DND-41 (cell line): ENCODE results near the gene AFF2.

Experiments used
- ATAC-seq: fragments of 200-7000 bp; cut with Tn5 transposase; 3 replicates; pipeline ENCODE4 v1.9.1; 2021; ENCODE audit warnings: low read depth; ENCODE audit not compliant: insufficient read depth
- DNase-seq: peaks from one replicate; pipeline ENCODE4 v3.0.0-alpha.2; 2020
- H2AFZ ChIP-seq: 2 replicates; pipeline ENCODE4 v1.6.0; 2012; ENCODE audit warnings: low read depth, low read length
- H3K27ac ChIP-seq: 2 replicates; pipeline ENCODE4 v1.5.1; 2012; ENCODE audit warnings: low read length, inconsistent platforms
- H3K27me3 ChIP-seq: fragments of 200-600 bp; sonication (generic); 2 replicates; pipeline ENCODE4 v1.6.0; 2012; ENCODE audit warnings: low read length, mild to moderate bottlenecking, inconsistent platforms; ENCODE audit not compliant: insufficient read depth, poor library complexity
- H3K36me3 ChIP-seq: 2 replicates; pipeline ENCODE4 v1.5.1; 2012; ENCODE audit warnings: low read length, inconsistent platforms; ENCODE audit not compliant: insufficient read depth
- H3K4me1 ChIP-seq: 2 replicates; pipeline ENCODE4 v1.5.1; 2012; ENCODE audit warnings: mild to moderate bottlenecking, low read length; ENCODE audit not compliant: insufficient read depth
- H3K4me2 ChIP-seq: 2 replicates; pipeline ENCODE4 v1.6.0; 2012; ENCODE audit warnings: mild to moderate bottlenecking, moderate library complexity, low read length, inconsistent platforms; ENCODE audit not compliant: insufficient read depth
- H3K4me3 ChIP-seq, 2 experiments: fragments of 200-600 bp in 1 of 2; shearing (Covaris generic) in 1 of 2; 2 replicates each; pipeline ENCODE4 v1.5.1; 2012 to 2016; ENCODE audit warnings: inconsistent platforms in 2 of 2, low read length in 2 of 2, mild to moderate bottlenecking in 2 of 2, low read depth in 1 of 2, moderate library complexity in 1 of 2
- H3K79me2 ChIP-seq: 2 replicates; pipeline ENCODE4 v1.6.0; 2012; ENCODE audit warnings: low read length, inconsistent platforms; ENCODE audit not compliant: insufficient read depth
- H3K9ac ChIP-seq: 2 replicates; pipeline ENCODE4 v1.6.0; 2012; ENCODE audit warnings: low read depth, mild to moderate bottlenecking, inconsistent platforms, low read length, moderate library complexity
- H3K9me3 ChIP-seq: 2 replicates; pipeline ENCODE4 v1.5.1; 2012; ENCODE audit warnings: low read length, moderate library complexity, mild to moderate bottlenecking, inconsistent platforms; ENCODE audit not compliant: insufficient read depth, severe bottlenecking
- H4K20me1 ChIP-seq: 2 replicates; pipeline ENCODE4 v1.6.0; 2012; ENCODE audit warnings: low read length; ENCODE audit not compliant: insufficient read depth
- EZH2 ChIP-seq: IDR thresholded peaks from 3 replicates; pipeline ENCODE4 v1.6.1; 2012; ENCODE audit warnings: borderline replicate concordance, low read depth, mild to moderate bottlenecking, moderate library complexity, low read length, inconsistent platforms; ENCODE audit not compliant: severe bottlenecking
- TF ChIP-seq, protein P1 (sequence below): IDR thresholded peaks from 2 replicates; pipeline ENCODE4 v1.5.1; 2012; ENCODE audit warnings: borderline replicate concordance, low read length, moderate library complexity, mild to moderate bottlenecking; ENCODE audit not compliant: poor library complexity, severe bottlenecking; ENCODE audit errors: extremely low read depth

Gene AFF2

DNA sequence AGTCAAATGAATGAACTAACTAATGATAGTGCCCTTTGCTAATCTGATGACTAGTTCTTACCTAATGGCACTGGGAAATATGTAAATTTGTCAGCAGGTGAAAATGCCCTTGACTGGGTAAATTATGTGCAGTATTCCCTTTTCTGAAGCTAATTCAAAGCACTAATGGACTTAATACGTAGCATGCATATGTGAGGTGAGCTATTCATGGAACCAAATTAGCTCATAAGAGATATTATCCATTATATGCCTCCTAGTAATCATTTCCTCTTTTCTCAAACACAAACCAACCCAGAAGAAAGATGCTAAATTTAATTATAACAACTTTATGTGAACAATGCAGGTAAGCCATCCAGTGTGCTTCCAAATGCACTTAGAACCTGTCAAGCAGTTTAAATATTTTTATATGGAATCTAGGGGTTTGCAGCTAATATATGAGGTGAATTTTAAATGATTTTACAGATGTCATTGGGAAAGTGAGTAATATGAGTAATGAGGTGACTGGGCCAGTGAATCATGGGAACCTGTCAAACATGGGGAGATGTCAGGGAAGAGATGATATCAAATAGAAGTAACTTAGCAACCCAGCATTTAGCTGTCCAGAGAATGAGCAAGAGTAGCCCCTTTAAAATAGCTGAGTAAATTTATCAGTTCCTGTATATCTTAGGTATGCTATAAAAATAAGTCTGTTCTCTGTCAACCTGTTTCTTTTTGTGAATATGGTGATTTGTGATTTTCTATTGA, 315.0 kb downstream of the AFF2 start:
- no peaks in the 10 kb centered on the region for H3K4me1 ChIP-seq
- no peak overlapping the region for H3K4me2 ChIP-seq
- TF ChIP-seq, protein P1, sequence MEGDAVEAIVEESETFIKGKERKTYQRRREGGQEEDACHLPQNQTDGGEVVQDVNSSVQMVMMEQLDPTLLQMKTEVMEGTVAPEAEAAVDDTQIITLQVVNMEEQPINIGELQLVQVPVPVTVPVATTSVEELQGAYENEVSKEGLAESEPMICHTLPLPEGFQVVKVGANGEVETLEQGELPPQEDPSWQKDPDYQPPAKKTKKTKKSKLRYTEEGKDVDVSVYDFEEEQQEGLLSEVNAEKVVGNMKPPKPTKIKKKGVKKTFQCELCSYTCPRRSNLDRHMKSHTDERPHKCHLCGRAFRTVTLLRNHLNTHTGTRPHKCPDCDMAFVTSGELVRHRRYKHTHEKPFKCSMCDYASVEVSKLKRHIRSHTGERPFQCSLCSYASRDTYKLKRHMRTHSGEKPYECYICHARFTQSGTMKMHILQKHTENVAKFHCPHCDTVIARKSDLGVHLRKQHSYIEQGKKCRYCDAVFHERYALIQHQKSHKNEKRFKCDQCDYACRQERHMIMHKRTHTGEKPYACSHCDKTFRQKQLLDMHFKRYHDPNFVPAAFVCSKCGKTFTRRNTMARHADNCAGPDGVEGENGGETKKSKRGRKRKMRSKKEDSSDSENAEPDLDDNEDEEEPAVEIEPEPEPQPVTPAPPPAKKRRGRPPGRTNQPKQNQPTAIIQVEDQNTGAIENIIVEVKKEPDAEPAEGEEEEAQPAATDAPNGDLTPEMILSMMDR = no peak
- TF ChIP-seq EZH2 = no peak
- H3K9ac ChIP-seq = no peak overlapping the region
- no peaks in the 10 kb centered on the region for H3K79me2 ChIP-seq
- no peaks in the 10 kb centered on the region for H4K20me1 ChIP-seq
- no peak for DNase-seq
- H3K4me3 ChIP-seq = no peak overlapping the region
- H3K27me3 ChIP-seq = no peaks in the 10 kb centered on the region
- no peak overlapping the region for H3K27ac ChIP-seq
- no peak overlapping the region for H2AFZ ChIP-seq
- H3K9me3 ChIP-seq = no peaks in the 10 kb centered on the region
- no peak for ATAC-seq
- no peaks in the 10 kb centered on the region; the same call in 1 of the 2 replicates for H3K36me3 ChIP-seq

DNA sequence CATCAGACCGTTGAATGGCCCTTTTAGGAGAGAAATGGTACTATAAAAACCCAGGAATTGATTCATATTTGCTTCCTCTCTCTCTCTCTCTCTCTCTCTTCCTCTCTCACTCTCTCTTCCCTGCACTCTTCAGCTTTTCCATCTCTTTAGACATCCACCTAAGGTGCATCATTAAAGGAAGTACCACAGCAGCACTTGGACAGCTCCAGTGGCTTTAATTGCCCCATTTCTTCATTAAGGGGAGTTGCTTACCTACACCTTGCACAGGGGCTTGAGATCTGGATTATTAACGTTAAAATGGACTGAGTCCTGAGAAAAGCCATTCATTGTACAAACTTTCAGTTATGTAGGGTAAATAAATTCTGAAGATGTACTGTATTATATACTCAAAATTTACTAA, 323.6 kb downstream of the AFF2 start:
- H3K79me2 ChIP-seq = no peaks in the 10 kb centered on the region
- no peak for DNase-seq
- no peaks in the 10 kb centered on the region for H4K20me1 ChIP-seq
- ATAC-seq = no peak
- TF ChIP-seq EZH2 = no peak
- H3K9ac ChIP-seq = no peak overlapping the region
- no peak overlapping the region for H3K4me2 ChIP-seq
- H3K36me3 ChIP-seq = no peaks in the 10 kb centered on the region
- no peak overlapping the region for H3K4me3 ChIP-seq
- no peaks in the 10 kb centered on the region for H3K27me3 ChIP-seq
- no peaks in the 10 kb centered on the region for H3K9me3 ChIP-seq
- H3K4me1 ChIP-seq = no peaks in the 10 kb centered on the region
- H3K27ac ChIP-seq = no peak overlapping the region
- no peak overlapping the region for H2AFZ ChIP-seq

DNA sequence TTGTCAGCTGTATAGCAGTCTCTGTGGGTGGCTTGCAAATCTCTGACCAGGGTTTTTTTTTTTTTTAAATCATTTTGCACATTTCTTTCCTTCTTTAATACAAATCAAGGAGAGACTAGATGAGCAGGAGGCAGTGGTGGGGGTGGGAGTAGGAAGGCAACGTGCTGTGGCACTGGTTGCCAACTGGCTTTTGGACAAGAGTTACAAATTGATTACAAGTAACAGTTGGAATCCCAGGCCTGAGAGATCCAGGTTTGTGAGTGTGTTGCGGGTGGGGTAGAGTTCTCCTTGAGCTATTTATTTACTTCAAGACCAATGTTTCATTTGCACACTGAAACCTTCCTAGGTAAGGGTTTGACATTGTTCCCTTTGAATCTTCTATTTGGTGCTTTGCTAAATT, 325.3 kb downstream of the AFF2 start:
- DNase-seq (no peak), ATAC-seq (no peak)
- H3K27me3 ChIP-seq = no peaks in the 10 kb centered on the region
- no peaks in the 10 kb centered on the region for H3K79me2 ChIP-seq
- no peaks in the 10 kb centered on the region for H4K20me1 ChIP-seq
- no peaks in the 10 kb centered on the region for H3K9me3 ChIP-seq
- H3K27ac ChIP-seq = no peak overlapping the region
- no peak overlapping the region for H3K4me2 ChIP-seq
- no peaks in the 10 kb centered on the region for H3K4me1 ChIP-seq
- no peaks in the 10 kb centered on the region for H3K36me3 ChIP-seq
- H2AFZ ChIP-seq = no peak overlapping the region
- H3K9ac ChIP-seq = no peak overlapping the region
- H3K4me3 ChIP-seq = no peak overlapping the region
- TF ChIP-seq EZH2 = no peak
- TF ChIP-seq, protein P1 = no peak

DNA sequence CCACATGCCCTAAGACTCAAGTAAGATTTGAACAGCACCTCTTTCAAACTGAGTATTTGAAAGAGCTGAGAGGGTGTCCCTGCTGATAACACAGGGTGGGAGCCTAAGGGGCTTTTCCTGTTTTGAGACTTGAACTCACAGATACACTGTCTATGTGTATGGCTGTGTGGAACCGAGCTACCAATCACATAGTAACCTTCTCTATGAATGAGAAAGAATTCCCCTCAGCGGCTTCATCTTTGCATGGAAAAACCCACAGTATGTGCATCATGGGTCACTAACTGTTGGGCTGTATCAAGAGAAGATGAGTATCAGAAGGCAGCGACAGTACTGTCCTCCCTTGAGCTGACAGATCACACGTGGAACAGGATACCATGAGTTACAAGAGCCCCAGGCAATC, 336.3 kb downstream of the AFF2 start:
- Histone ChIP-seq H3K36me3 (no peaks in the 10 kb centered on the region), H4K20me1 (no peaks in the 10 kb centered on the region), H3K4me2 (no peak overlapping the region), H2AFZ (no peak overlapping the region), H3K27me3 (no peaks in the 10 kb centered on the region), H3K27ac (no peak overlapping the region), H3K4me1 (no peaks in the 10 kb centered on the region), H3K9me3 (no peaks in the 10 kb centered on the region), H3K4me3 (no peak overlapping the region), H3K9ac (no peak overlapping the region), H3K79me2 (no peaks in the 10 kb centered on the region)
- DNase-seq (no peak), ATAC-seq (no peak)
- TF ChIP-seq, protein P1 = no peak
- no peak for TF ChIP-seq EZH2
